Activated CD4-positive, alpha-beta T cell treated with anti-CD3 and anti-CD28 coated beads for 4 hours (primary cell): ENCODE data around the gene TMEM108.
"Not testable (repeated sequence)": the region's sequence is repeated elsewhere in the genome, so short reads cannot be mapped to it uniquely, and the experiment has no call there.

ENCODE experiments used
- DNase-seq, 2 donors: peaks; one replicate each; pipeline ENCODE4 v3.0.0-alpha.2; 2020

Gene TMEM108

DNA sequence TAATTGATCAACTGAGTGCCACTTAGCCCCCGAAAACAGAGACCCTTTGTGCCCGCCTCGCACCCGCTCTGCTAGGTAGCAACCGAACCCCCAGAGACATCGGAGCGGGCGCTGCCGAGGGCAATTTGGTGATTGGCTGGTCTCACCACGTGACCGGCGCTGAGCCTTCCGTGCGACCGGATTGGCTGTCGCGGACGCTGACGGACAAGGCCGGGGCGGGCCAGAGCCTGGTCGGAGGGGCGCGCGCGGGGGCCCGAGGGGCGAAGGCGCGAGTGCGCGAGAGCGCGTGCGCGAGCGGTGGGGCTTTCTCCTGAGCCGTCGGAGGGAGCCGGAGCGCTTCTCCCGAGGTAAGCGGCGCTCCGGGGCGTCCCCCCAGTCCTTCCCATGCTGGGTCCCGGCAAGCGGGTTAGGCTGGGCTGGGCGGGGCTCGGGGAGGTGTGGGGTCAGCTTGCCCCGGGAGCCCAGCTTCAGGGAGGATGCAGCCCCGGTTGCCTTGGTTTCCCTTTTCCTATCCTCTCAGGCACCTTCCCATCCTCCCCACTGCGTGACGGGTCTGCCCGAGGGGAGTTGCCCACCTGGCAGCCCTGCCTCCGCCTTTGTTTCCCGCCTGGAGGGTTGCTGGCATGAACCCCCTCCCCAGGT lies at the start of gene TMEM108:
TMEM108 (plus strand) TSS at position 303 of the 642 bp plus-strand sequence.
- no peak for DNase-seq

DNA sequence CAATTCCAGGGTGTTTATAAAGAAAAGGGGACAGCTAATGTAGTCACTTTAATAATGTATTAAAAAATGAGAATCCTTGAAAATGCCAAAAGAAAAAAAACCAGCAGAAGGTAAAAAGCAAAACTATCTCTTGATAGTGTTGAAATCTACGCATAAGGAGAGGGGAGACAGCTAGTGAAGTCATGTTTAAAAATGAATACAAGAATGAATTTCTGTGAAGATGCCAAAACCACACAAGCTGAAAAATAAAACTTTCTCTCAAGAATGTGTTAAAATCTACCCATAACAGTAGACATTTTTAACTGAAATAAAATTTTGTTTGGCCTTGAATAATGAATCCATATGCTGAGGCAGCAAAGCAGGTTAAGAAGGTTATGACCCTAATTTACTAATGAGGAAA lies 42.2 kb upstream of the TMEM108 start:
- DNase-seq, result no peak

DNA sequence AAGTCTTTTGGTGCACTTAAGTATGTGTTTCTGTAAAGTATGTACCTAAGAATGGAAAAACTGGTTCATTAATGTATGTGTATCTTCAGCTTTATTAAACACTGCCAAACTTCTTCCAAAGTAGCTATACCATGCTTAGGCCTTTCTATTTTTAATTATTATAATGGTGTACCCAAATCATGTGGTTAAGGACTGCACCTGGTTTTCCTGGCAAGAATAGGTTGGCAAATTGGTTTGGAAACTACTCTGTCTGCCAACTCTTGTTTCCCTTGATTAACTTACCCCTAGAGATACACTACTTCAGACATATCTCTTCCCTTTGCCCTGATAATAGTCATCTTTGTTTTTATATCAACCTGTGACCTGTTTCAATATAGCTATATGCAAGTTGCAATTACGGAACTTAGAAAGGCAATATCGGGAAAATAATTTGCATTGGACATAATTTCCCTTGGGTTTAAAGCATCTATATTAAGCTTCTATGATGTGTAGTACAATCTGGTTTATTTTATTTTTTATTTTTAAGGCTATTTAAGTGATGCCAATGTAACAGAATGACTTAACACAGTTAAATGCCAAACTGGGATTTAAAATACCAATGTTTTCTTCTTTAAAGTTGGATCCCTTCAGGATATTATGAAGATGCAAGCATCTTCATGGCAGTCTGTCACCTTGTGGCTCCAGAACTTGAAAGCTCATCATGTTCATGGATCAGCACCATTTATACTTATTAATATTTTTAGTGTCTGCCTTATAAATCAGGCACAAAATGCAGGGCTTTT lies 40.6 kb upstream of the TMEM108 start:
- no peak for DNase-seq

DNA sequence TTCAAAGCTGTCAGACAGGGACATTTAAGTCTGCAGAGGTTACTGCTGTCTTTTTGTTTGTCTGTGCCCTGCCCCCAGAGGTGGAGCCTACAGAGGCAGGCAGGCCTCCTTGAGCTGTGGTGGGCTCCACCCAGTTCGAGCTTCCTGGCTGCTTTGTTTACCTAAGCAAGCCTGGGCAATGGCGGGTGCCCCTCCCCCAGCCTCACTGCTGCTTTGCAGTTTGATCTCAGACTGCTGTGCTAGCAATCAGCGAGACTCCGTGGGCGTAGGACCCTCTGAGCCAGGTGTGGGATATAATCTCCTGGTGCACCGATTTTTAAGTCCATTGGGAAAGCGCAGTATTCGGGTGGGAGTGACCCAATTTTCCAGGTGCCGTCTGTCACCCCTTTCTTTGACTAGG lies 33.2 kb upstream of the TMEM108 start:
- not testable (repeated sequence) for DNase-seq

DNA sequence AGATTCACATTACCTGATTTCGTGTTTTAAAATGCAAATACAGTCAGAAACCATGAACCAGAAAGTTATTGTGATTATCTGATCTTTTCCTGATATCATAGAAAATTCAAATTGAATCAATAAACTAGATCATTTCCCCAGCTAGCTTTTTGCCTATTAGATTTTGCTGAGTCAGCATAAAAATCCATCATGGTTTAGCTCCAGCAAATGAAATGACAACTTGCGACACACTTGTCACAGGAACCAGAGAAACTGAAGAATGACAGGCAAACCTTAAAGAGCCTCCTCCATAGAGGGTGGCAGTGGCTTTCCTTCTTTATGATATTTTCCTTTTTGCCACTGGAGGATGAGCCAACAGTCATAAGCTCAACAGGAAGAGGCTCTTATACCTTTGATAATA lies 30.6 kb upstream of the TMEM108 start:
- no peak for DNase-seq

DNA sequence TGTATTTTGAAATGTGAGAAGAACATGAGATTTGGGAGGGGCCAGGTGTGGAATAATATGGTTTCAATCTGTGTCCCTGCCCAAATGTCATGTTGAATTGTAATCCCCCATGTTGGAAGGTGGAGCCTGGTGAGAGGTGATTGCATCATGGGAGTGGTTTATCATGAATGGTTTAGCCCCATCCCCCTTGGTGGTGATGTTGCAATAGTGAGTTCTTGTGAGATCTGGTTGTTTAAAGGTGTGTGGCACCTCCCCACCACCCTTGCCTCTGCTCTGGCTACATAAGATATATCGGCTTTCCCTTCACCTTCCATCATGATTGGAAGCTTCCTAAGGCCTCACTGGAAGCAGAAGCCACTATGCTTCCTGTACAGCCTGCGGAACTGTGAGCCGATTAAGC lies 23.9 kb upstream of the TMEM108 start:
- no peak for DNase-seq

DNA sequence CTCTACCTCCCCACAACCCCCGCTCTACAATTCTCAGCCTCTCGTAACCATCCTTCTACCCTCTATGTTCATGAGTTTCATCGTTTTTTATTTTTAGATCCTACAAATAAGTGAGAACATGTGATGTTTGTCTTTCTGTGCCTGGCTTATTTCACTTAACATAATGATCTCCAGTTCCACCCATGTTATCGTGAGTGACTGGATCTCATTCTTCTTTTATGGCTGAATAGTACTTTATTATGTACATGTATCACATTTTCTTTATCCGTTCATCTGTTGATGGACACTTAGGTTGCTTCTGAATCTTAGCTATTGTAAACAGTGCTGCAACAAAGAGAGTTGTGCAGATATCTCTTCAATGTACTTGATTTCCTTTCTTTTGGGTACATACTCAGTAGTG lies 22.6 kb upstream of the TMEM108 start:
- DNase-seq, result not testable (repeated sequence)

DNA sequence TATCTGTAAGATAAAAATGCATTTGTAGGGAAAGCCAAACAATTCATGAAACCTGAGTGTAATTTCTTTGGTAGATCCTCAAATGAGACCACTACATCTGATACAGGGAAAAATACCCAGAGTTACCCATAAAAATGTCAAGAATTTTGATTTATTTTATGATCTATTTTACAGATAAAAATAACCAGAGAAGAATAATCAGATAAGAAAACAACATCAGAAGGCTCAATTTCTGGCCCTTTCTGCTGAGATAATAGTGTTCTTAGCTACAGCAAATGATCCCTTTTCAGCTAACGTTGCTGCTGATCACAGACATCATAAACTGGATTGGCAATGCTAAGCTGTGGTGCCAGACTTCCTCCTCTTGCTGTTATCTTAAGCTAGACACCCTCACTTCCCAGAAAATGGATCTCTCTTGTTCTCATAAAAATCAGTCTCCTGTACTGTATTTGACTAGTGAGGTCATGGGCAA lies 21.3 kb upstream of the TMEM108 start:
- no peak for DNase-seq

DNA sequence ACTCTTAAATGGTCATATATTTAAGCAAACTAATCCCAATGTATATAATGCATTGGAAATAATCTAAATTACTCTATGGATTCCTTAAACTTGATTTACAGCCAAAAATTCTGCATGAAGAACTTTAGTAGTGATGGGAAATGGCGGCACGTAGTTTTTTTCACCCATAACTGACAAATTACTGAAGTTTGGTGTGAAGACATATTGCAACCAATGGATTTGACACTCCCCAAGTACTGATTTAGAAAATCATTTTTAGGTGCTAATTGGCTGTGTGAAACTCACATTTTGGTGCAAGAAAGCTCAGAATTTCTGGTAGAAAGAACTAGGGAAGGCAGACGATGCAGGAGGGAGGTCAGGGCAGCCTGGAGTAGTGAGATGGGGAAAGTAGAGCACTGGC lies 19.3 kb upstream of the TMEM108 start:
- DNase-seq, result no peak

DNA sequence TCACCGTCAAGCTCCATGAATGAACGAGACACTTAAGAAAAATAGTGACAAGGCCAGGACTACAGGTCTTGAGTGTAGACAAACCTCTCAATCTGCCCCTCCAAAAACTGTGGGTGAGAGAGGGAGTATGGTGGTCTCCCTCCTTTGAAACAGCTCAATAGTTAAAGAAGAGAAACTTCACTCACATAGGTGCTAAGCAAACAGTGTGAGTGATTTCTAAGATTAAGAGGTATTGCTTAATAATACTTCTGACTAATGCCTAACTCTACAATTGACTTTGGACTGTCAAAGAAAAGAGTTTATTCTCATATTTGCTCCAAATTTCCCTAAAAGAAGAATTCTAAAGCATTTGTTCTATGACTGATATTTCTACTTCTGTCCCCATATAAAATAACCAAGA lies 17.0 kb upstream of the TMEM108 start:
- DNase-seq, result no peak

DNA sequence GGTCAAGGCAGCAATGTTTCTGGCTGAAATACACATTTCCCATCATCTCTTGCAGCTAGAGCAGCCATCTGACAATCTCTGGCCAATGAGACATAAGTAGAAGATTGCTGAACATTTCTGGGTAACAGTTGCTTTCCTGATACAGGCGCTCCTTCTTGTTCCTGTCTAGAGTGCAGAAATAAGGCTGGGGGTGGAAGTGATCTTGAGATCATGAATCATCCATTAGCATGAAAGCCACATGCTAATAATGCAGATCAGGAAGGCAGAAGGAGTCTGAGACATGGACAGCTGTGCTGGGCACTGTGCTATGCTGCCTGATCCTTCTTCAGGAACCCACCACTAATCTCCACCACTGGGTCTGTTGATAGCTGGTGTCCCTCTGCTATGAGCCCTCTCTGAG lies 14.8 kb upstream of the TMEM108 start:
- DNase-seq, result no peak

DNA sequence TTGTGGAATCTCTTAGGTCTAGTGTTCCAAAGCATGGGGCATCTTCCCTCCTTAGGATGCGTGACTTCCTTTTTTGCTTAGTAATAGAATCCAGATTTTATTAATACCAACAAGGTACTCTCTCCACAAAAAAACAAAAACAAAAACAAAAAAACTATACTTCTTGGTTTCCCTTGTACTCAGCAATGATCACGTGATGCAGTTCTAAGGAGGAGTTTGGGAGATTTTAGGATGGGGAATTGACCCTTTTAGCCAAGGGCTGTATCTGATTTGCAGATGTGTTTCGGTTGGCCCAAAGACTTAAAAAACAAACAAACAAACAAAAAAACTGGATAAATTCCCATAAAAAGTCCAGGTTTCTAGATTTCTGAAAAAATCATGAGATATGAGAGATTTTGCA lies 12.6 kb upstream of the TMEM108 start:
- no peak for DNase-seq

DNA sequence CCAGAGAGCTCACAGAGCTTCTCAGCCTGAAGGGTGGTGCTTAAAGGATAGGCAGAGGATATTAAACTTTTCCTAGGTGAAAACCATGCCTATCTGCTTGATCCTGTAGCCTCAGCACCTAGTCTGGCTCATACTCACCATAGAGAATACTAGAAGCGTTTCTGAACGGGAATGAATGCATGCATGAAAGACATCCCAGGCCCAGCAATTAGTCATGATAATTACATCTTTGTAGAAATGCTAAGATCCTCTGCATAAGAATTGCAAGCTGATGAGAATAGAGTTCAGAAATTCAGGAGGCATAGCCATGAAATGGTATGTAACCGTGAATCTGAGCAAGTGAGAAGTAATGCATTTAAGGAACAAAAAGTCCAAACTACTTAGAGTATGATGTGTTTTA lies 5.9 kb upstream of the TMEM108 start:
- no peak for DNase-seq

DNA sequence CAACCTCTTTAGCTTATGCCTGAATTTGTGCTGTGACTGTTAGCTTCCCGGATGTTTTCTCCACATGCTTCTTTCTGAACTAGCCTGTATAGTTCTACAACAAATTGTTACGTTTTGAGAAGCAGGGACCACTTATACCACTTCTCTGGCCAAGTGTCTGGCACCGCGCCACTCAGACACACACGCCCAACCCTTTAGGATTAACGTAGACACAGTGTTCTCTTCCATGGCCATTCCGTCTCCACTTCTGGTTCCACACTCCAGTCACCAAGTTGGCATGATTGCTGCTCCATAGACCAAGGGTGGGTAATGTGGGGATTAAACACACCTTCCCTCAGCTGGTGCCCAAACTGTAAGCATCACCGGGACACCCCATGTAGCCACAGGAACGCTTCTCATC lies 755 bp upstream of the TMEM108 start:
- DNase-seq, result no peak

DNA sequence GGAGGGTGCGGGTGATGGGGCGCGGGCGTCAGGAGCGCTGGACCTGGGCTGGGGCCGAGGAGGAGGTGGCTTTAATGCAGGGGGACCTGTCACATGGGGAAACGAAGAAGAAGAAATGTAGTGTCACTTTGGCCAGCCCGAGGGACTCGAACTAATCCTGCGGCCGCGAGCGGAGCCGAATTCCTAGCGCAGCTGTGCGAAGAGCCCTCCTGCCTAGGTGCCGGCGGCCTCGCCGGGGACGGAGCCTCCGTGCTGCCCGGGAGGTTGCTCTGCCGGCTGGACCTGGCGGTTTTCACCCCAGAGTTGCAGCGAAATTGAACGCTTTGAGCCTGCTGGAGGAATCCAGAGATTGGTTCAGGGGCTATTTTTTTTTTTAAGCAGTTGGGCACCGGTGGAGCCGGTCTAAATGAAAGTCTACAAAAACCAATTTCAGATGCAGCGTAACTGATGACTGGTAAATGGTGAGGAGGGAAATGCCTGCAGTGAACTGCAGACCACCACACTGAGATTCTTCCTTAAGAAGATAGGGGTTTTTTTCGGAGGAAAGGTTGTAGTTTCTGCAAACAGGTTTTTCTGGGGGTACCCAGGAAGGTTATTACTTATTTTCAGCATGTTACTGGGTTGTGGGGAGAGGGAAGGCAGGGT lies 662 bp downstream of the TMEM108 start:
- DNase-seq, result no peak

DNA sequence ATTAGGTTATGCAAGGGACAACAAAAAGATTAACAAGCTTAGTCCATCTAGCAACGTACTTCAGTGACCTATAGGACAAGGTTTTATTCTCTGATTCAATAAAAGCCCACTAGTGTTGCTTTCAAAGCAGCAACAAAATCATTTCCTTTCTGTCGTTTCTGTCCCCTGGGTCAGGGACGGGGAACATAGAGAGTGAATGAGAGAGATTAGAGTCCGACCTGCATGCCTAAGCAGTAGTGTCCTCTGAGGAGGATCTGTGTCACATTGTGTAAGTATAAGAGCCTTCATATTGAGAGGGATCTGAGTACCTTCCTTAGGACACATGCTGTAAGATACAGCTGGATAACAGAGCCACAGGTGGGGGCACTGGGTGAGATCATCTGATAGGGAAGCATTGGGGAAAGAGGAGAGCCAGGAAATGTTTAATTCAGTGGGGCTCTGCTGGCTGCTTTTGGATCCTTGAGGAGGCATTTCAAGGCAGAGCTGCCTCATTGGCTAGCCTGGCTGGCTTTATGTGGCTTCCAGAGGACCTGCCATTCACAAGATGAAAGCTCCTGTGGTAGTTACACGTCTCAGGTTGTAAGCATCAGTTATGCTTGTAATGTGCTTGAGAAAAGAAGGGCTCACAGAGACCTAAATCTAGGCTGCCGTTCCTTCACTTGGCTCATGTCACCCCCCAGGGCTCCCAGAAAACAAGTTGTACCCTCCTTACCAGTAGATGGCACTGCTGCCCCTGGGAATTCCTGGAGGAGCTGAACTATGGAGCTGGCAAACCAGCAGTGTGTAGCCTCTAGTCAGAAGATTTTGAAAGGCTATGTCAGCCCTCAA lies 2.7 kb downstream of the TMEM108 start:
- no peak for DNase-seq

DNA sequence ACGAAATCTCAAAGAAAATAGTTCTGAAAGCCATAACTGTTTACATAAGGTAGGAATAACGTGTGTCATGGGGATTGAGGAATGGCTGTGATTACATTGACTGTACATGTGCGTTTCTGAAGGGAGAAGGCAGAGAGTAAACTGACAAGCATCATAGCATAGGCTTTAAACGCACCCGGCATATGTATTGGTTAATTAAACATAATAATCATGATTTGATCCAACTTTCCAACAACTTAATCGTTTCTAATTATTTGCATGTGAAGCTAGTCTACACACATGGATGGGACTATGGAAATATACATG lies 3.3 kb downstream of the TMEM108 start:
- no peak for DNase-seq

DNA sequence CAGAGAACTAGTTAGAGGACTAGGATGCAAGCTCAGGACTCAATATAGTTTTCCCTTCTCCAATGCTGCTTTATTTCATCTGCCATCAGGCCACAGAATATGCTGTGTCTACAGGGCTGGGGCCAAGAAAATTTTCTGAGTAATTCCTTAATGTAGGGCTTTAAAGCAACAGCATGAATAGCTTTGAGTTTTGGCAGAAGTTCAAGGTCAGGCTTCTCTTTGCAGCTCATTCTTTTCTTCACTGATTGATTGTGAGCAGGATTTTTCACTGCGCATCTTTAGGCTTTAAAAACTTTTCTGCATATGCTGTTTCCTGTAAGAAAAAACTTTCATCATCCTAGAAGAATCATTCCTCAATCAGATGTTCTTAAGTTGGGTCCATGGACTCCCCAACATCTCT lies 4.6 kb downstream of the TMEM108 start:
- DNase-seq, result no peak

DNA sequence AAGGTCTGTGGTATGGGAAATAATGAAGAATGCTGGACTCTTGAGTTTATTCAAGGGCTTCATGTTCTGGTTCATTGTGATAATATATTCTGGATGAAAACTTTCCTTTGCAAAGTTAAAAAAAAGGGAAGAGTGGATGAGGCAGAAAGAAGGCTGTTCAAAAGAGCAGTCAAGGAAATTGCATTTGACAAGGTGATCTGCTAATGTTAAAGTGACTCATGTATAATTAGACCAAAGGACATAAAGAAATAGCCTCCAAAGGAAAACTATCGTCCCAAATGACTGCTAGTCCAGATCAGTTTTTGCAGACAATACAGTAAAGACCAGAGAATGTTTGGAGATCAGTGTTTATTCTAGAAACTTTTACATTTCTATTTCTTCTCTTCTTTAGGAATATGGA lies 9.8 kb downstream of the TMEM108 start:
- no peak for DNase-seq

DNA sequence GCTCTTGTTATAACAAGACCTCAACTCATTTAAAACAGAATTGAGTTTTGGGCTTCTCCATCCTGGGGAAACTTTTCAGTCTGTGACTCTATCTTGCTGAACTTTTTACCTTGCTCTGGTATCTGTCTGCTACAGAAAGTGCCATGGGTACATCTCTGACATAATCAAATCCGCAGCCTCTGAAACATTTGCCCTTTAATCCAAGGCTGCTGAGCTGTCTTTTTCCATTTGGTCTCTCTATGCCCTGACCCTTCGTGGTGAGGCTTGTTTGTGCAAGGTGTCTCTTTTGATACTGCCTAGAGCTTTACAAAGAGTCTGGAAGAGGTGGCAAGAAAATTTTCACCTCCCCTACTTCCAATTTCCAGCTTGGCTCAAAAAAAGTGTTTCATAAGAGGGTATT lies 11.3 kb downstream of the TMEM108 start:
- no peak for DNase-seq

DNA sequence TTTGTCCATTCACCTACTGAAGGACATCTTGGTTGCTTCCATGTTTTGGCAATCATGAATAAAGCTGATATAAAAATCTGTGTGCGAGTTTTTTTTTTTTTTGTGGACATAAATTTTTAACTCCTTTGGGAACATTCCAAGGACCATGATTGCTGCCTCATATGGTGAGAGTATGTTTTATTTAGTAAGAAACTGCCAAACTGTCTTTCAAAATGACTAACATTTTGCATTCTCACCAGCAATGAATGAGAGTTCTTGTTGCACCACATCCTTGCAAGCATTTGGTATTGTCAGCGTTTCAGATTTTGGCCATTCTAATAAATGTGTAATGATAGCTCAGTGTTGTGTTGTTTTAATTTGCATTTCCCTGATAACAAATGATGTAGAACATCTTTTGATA lies 12.7 kb downstream of the TMEM108 start:
- DNase-seq, result no peak

DNA sequence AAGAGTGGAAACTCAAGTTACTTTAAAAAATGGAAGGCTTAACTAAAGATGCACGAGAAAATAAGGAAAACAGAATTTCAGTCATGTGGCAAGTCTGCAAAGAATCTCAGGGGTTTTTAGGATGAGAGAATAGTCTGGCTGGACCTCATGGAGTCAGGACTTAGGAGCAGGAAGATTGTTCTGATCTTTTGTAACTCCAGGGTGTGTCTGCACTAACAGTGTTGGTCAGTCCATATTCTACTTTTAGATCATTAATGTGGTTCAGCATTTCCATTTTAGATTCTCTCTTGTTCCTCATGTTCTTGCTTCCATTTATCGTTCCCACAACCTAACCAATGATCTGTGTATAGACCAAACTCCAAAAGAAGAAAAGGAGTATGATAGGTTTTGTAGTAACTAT lies 15.3 kb downstream of the TMEM108 start:
- DNase-seq, result no peak

DNA sequence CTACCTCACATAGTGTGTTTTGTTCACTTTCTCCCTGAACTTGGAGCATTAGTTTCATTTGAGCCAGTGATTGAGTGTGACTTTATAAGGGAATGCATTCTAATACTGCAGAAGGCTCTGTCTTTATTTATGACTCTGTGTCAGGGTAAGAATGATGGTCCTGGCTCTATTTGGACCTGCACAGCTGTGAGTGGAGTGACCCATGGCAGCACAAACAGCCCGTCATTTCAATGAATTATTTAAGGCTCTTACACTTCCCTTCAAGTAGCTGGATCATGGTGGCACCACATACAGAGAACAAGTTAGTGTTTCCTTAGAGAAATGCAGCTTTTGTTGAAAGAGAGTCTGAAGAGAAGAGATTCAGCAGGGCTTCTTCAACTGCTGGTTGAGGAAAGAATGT lies 16.4 kb downstream of the TMEM108 start:
- DNase-seq, result no peak

DNA sequence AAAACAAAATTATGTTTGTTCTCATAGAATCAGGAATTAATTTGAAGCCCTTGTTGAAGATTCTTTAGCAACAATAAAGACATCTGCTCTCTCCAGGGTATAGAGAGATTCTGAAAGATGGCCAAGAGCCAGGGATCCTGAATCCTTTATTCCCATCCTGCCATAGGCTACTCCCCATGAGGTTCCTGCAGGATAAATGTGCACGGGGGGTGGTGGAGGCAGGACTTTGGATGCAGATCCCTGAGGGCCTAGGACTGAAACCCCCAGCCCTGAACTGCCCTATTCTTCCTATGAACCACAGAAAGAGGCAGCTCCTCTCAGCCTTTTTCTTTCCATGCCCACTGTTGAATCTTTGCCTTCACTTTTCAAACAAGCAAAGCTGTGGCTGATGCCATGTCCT lies 17.1 kb downstream of the TMEM108 start:
- no peak for DNase-seq
